Activated T-cell treated with anti-CD3 and anti-CD28 coated beads for 1 hour (primary cell): ENCODE measurements around the gene LOXHD1.

Source experiments
- DNase-seq: peaks from one replicate; pipeline ENCODE4 v3.0.0-alpha.2; 2020; ENCODE audit warnings: low read depth

Gene LOXHD1

GRCh38 chr18:46448347-46448746 lies 208.7 kb downstream of the LOXHD1 start:
- DNase-seq, result no peak

DNA sequence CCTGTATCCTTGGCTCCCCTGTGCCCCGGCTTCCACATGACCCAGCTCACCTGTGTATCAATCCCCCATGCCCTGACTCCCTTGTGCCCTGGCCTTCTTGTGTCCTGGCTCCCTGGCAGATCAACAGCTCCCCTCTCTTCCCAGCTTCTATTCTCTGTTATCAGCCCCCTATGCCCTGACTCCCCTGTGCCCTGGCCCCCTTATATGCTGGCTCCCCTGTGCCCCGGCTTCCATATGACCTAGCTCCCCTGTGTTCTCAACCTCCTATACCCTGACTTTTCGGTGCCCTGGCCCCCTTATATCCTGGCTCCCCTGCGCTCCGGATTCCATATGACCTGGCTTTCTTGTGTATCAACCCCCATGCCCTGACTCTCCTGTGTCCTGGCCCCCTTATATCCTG lies 209.2 kb downstream of the LOXHD1 start:
- no peak for DNase-seq

DNA sequence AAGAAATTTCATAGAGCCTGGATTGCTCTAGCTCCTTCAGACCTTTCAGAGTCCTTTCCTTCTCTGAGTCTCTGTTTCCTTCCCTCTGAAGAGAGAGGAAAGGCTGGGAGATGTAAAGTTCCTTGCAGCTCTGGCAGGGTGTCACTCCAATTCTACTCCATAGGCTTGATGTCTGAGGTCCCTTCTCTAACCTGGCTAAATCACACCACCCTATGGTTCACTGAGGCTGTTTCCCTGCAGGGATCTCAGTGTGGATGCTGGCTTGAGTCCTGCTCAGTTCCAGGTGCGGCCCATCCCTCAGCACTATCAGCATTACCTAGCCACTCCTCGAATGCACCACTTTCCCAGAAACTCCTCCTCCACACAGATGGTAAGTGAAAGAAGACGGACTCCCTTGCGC lies 209.7 kb downstream of the LOXHD1 start:
- no peak for DNase-seq

DNA sequence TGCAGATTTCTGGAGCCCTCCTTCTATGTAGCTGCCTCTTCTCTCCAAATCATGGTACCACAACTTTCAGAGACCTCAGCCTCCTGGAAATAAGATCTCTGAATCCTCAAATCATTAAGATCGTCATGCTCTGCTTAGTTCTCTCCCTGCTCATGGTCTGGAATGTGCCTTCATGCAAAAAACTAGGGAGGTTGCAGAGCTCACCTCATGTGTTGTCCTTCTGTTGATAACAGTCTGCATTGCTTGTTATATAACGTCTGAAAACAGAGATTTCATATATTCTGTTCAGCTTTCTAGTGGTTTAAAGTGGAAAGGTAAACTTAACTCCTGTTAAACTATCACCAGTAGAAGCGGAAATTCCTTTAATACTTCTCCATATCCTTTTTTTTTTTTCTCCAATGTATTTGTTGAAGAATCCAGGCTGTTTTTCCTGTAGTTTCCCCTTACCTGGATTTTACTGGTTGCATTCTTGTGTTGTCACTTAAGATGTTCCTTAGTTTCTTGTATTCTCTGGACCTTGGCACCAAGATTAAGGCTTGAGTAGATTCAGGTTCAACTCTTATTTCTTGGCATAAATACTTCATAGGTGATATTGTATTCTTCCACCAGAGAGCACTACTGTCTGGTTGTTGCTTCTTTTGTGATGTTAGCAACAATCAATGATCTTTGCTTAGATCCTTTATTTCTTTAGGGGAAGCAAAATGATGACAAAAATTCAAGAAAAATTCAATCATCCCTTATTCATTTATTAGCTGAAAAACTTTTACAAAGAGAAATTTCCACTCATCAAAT lies 211.3 kb downstream of the LOXHD1 start:
- no peak for DNase-seq

DNA sequence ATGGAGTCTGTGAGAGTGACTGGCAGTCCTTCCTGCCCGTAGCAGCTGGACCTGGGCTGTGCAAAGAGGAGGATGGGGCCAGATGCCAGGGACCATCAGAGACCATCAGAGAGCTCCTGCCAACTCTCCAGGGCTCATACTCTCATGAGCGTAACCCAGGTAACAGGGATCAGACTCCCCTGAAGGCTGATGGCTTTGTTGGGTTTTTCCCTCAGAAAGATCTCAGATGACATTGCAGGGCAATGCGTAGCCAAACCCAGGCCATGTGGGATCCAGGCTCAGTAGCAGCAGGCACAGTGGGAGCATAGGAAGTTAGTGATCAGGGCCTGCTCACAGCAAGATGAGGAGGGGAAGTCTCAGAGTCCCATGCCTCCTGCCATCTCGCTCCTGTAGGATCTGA lies 218.0 kb downstream of the LOXHD1 start:
- no peak for DNase-seq

DNA sequence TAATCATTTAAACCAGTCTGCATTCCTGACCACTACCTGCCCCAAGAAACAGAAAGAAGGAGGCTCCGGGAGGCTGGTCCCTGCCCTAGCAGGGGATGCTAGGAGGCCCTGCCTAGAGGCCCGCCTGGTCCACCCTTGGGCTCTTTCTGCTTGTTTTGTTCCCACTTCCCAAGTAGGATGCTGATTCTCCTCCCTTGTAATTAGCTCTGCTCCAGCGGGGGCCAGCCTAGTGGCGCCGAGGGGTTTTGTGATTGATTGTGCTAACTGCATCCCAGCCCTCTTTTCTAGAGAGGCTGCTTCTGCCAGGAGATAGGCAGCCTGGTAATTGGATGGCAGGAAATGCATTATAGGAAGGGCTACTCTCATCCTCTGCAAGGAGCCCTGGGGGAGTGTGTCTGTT lies 220.0 kb downstream of the LOXHD1 start:
- DNase-seq, result no peak

- DNase-seq, result no peak
Observed at GRCh38 chr18:46436621-46437020, 220.4 kb downstream of the LOXHD1 start.

- DNase-seq, result no peak
Observed at GRCh38 chr18:46435031-46435430, 222.0 kb downstream of the LOXHD1 start.

GRCh38 chr18:46434629-46435028 lies 222.4 kb downstream of the LOXHD1 start:
- DNase-seq, result no peak

- DNase-seq, result no peak
Observed at GRCh38 chr18:46433121-46433826, 223.7 kb downstream of the LOXHD1 start.

DNA sequence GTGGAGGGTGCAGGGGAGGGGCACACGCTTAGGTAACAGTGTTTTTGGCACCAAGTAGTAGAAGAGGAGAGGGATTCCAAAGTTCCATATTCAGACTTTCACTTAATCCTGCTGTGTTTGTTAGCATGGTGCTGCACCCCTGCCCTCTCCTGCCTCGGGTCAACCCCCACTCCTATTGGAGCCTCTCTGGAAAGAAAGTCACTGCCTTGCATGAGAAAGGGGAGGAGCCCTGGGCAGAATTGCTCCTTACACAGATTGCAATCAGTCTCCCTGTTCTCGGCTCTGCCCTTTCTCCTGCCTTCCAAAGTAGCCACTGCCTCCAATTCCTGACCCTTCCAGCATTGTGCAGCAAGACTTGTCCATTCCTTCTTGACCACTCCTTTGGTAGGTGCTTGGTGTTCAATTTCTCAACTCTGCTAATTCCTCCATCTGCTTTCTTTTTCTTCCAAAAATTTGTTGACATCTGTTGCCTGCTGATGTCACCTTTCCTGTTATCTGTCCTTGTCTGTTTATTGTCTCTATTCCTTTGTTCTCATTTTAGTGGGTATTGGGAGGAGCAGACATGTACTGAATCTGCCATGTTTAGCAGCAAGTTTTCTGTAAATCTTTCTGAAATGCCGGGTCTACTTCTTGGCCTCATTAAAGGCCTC lies 225.4 kb downstream of the LOXHD1 start:
- DNase-seq, result no peak

- no peak for DNase-seq
Observed at GRCh38 chr18:46429649-46430224, 227.3 kb downstream of the LOXHD1 start.

DNA sequence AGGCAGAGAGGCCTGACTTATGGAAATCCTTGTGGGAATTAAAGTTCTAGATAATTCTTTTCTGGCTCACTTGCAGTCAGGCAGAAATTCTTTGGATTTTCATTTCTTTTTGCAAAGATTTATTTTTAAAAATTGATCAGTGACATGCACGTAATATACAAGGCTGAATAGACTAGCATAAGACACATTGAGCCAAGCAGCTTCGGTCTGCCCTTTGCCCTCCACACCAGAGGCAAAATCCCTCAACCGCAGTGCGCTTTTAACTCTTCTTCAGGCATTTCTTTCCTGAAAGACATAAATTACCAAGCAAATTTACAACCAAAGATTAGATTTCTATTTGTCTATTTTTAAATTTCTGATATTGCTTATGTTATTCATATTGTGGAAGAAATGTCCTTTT lies 227.9 kb downstream of the LOXHD1 start:
- no peak for DNase-seq

DNA sequence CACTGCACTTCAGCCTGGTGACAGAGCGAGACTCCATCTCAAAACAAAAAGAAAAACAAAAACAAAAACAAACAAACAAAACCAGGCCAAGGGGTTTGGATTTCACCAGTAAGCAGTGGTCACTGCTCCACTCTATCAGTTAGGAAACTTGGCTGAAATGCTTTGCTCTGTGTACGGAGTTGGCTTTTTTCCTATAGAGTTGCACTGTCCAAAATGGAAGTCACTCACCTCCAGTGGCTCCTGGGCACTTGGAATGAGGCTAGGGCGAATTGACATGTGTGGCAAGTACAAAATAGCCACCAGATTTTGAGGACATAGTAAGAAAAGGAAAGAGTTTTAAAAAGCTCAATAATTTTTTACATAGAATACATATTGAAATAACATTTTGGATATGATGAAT lies 228.7 kb downstream of the LOXHD1 start:
- DNase-seq, result no peak

DNA sequence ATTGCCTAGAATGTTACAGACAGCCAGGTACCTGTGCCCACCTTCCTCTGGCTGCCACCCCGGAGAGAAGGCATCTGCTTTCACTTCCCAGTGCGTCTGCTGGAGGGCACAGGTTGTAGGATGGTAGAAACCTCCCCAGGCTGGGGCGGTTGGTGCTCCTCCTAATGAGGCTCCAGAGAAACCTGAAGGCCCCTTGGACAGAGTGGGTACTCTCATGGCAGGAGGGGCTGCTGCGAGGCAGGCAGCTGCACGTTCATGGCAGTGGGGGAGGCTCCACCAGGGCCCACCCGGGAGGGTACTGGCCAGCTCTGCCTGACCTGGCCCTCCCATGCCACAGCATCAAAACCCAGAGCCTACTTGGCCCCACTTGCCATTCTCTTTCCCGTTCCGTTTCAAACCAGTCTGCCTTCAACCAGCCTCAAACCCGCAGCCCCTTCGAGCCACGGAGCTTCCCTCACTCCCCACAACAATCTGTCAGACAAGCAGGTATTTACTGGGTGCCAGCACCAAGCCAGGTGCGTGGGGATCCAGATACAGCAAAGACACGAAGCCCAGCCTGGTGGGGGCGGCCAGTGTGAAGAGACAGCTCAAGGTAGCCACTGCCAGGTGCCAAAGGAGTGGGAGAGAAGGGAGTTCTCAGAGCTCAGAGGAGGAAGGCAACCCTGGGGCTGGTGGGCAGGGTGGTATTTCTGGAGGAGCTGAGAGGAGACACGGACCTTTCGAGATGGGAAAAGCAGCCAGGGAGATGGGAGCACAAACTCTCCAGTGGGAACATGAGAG lies 229.6 kb downstream of the LOXHD1 start:
- DNase-seq, result no peak
